Activated CD8-positive, alpha-beta T cell treated with anti-CD3 and anti-CD28 coated beads for 36 hours (primary cell): ENCODE results near the gene MAP2K5. TPM values are rescaled to one million over a fixed set of nuclear protein-coding genes. Genes with fewer than 3 reads are reported as not detected.
A peak's percentile ranks its signal among the peaks of the same experiment; 100 is the strongest.

ENCODE experiments used
- ATAC-seq: fragments of 200-7000 bp; cut with Tn5 transposase; one replicate; pipeline ENCODE4 v1.10.0; 2021; ENCODE audit warnings: mild to moderate bottlenecking, moderate library complexity
- CTCF ChIA-PET: fragments of 350-600 bp; sonication (Branson Sonifier 250); formaldehyde crosslinking; loops from one replicate; lab custom pipeline; 2021; ENCODE audit warnings: antibody characterized with exemption; lab: Charles Lee
- POLR2A ChIA-PET: fragments of 350-600 bp; sonication (Branson Sonifier 250); formaldehyde crosslinking; loops from one replicate; lab custom pipeline; 2021; ENCODE audit warnings: antibody characterized with exemption; lab: Charles Lee
- DNase-seq: peaks from one replicate; pipeline ENCODE4 v3.0.0-alpha.2; 2020
- H3K27ac Mint-ChIP-seq: one replicate; pipeline ENCODE4 v1.8.0; 2021; ENCODE audit warnings: mild to moderate bottlenecking, mixed read lengths
- H3K27me3 Mint-ChIP-seq: one replicate; pipeline ENCODE4 v1.8.0; 2021; ENCODE audit warnings: mixed read lengths
- H3K36me3 Mint-ChIP-seq: one replicate; pipeline ENCODE4 v1.8.0; 2021; ENCODE audit warnings: low read depth, mixed read lengths
- H3K4me1 Mint-ChIP-seq: one replicate; pipeline ENCODE4 v1.8.0; 2021; ENCODE audit warnings: low read depth, mixed read lengths
- H3K4me3 Mint-ChIP-seq: one replicate; pipeline ENCODE4 v1.8.0; 2021; ENCODE audit warnings: mild to moderate bottlenecking, moderate library complexity, mixed read lengths
- H3K9me3 Mint-ChIP-seq: one replicate; pipeline ENCODE4 v1.8.0; 2021; ENCODE audit warnings: mixed read lengths
- CTCF ChIP-seq: fragments of 200-600 bp; IDR thresholded peaks from one replicate; pipeline ENCODE4 v1.8.0; 2022; ENCODE audit warnings: antibody characterized with exemption, mild to moderate bottlenecking
- intact Hi-C: fragments of 100-400 bp; cut with micrococcal nuclease; formaldehyde crosslinking; loops from one replicate; pipeline ENCODE4 v1.10.0; 2022
- total RNA-seq, 2 experiments: library from RNA; stranded (reverse); gene quantifications; one replicate each; pipeline ENCODE4 v1.2.3, GENCODE V29; 2021

The MAP2K5 gene
- total RNA-seq, 2 experiments from 2014 or later = 19.0 to 21.1 TPM

GRCh38 chr15:67528513-67528912 lies 14.0 kb upstream of the MAP2K5 start:
- intact Hi-C loops = loop anchor here (10.0 kb wide), 1 partner anchor 306 kb away; no protein-coding TSS in a partner anchor
- no peaks in the 10 kb centered on the region for H3K27me3 Mint-ChIP-seq
- ChIA-PET CTCF (interaction anchor here (2.1 kb wide), 1 partner anchor 10 kb away, joined by 7 read pairs; no protein-coding TSS in a partner anchor), POLR2A (interaction anchor here (1.4 kb wide), 1 partner anchor 14 kb away, joined by 4 read pairs; the partner anchor contains the start of gene MAP2K5)
- DNase-seq (no peak), ATAC-seq (no peak)
- H3K36me3 Mint-ChIP-seq = no peaks in the 10 kb centered on the region
- H3K9me3 Mint-ChIP-seq = no peaks in the 10 kb centered on the region
- H3K4me1 Mint-ChIP-seq = peaks cover 11% of the 10 kb centered on the region
- no peak overlapping the region for H3K4me3 Mint-ChIP-seq
- TF ChIP-seq CTCF = no peak
- no peak overlapping the region for H3K27ac Mint-ChIP-seq

GRCh38 chr15:67531379-67531914 lies 11.1 kb upstream of the MAP2K5 start:
- H3K27me3 Mint-ChIP-seq = no peaks in the 10 kb centered on the region
- DNase-seq (no peak), ATAC-seq (peak; percentile 55)
- ChIA-PET POLR2A (interaction anchor here (0.8 to 1.2 kb wide), 2 partner anchors 11 to 207 kb away, joined by 3 read pairs; partner anchors contain the start of gene MAP2K5), CTCF (no interaction called here)
- TF ChIP-seq CTCF = no peak
- H3K9me3 Mint-ChIP-seq = no peaks in the 10 kb centered on the region
- no peak overlapping the region for H3K27ac Mint-ChIP-seq
- peaks cover 11% of the 10 kb centered on the region for H3K4me1 Mint-ChIP-seq
- H3K36me3 Mint-ChIP-seq = no peaks in the 10 kb centered on the region
- H3K4me3 Mint-ChIP-seq = no peak overlapping the region
- intact Hi-C loops = no loop called here

GRCh38 chr15:67533873-67534272 lies 8.6 kb upstream of the MAP2K5 start:
- no peak for DNase-seq
- CTCF ChIA-PET = interaction anchor here (1.7 kb wide), 1 partner anchor 13 kb away, joined by 3 read pairs; no protein-coding TSS in a partner anchor
- H3K36me3 Mint-ChIP-seq = no peaks in the 10 kb centered on the region
- no peak for TF ChIP-seq CTCF
- no peaks in the 10 kb centered on the region for H3K27me3 Mint-ChIP-seq
- intact Hi-C loops = no loop called here
- peaks cover 18% of the 10 kb centered on the region for H3K4me1 Mint-ChIP-seq
- H3K9me3 Mint-ChIP-seq = peaks cover 1% of the 10 kb centered on the region
- no peak overlapping the region for H3K27ac Mint-ChIP-seq
- ATAC-seq = no peak
- POLR2A ChIA-PET = interaction anchor here (0.9 to 1.9 kb wide), 2 partner anchors 9 to 13 kb away, joined by 3 to 5 read pairs; partner anchors contain the start of gene C15orf61
- H3K4me3 Mint-ChIP-seq = no peak overlapping the region

GRCh38 chr15:67534360-67534759 lies 8.1 kb upstream of the MAP2K5 start:
- intact Hi-C loops = no loop called here
- TF ChIP-seq CTCF = no peak
- no peaks in the 10 kb centered on the region for H3K36me3 Mint-ChIP-seq
- no peak overlapping the region for H3K27ac Mint-ChIP-seq
- H3K4me3 Mint-ChIP-seq = no peak overlapping the region
- DNase-seq (no peak), ATAC-seq (no peak)
- H3K9me3 Mint-ChIP-seq = peaks cover 2% of the 10 kb centered on the region
- no peaks in the 10 kb centered on the region for H3K27me3 Mint-ChIP-seq
- peaks cover 22% of the 10 kb centered on the region for H3K4me1 Mint-ChIP-seq
- ChIA-PET CTCF (interaction anchor here (1.7 kb wide), 1 partner anchor 12 kb away, joined by 3 read pairs; no protein-coding TSS in a partner anchor), POLR2A (interaction anchor here (0.9 kb wide), 1 partner anchor 10 kb away, joined by 3 read pairs; no protein-coding TSS in a partner anchor)

DNA sequence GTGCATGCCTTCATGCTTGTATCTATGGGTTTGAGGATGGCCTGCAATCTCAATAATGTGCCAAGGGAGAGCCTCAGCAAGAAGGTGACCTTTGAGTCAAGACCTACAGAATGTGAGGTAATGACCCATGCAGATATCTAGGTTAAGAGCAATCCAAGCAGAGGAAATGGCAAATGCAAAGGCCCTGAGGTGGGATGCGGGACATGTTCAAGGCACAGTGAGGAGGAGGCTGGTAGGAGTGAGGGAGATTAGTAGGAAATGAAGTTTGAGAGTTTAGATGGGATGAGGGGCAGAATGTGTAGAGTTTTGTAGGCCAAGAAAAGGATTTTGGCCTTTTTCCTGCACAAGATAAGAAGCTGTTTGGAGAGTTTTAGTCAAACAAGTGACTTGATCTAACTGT lies 4.7 kb upstream of the MAP2K5 start:
- ChIA-PET CTCF (interaction anchor here (1.5 kb wide), 1 partner anchor 9 kb away, joined by 7 read pairs; no protein-coding TSS in a partner anchor), POLR2A (no interaction called here)
- ATAC-seq (no peak), DNase-seq (no peak)
- H3K36me3 Mint-ChIP-seq = no peaks in the 10 kb centered on the region
- intact Hi-C loops = no loop called here
- H3K4me1 Mint-ChIP-seq = peaks cover 35% of the 10 kb centered on the region
- H3K4me3 Mint-ChIP-seq = no peak overlapping the region
- H3K9me3 Mint-ChIP-seq = peaks cover 2% of the 10 kb centered on the region
- TF ChIP-seq CTCF = no peak
- H3K27ac Mint-ChIP-seq = no peak overlapping the region
- no peaks in the 10 kb centered on the region for H3K27me3 Mint-ChIP-seq
